Body of pancreas (tissue), 4 donors: ENCODE results near the gene RNF152. TPM values are rescaled to one million over a fixed set of nuclear protein-coding genes. Genes with fewer than 3 reads are reported as not detected.
A peak's percentile ranks its signal among the peaks of the same experiment; 100 is the strongest.

Source experiments
- ATAC-seq: fragments of 150-250 bp; one replicate; pipeline ENCODE4 v1.9.1; 2016
- DNase-seq, 4 donors: peaks; one replicate each; pipeline ENCODE4 v3.0.0-alpha.2; 2019
- H3K27ac ChIP-seq, 4 donors: fragments of 200-600 bp; sonication (generic); 1 replicate in 3 of 4; 2 replicates in 1 of 4; pipeline versions ENCODE4 v1.5.1 to v1.6.1; 2016 to 2019; ENCODE audit warnings: mild to moderate bottlenecking in 1 of 4, mixed read lengths in 1 of 4, moderate library complexity in 1 of 4
- H3K27me3 ChIP-seq, 2 donors: fragments of 200-600 bp; sonication (generic); one replicate each; pipeline ENCODE4 v1.6.0; 2016; ENCODE audit warnings: mild to moderate bottlenecking in 1 of 2
- H3K36me3 ChIP-seq, 2 donors: fragments of 200-600 bp; sonication (generic); replicated peaks in 1 of 2; 2 replicates each; pipeline ENCODE4 v1.5.1; 2016; ENCODE audit warnings: low read depth in 2 of 2; ENCODE audit not compliant: insufficient read depth in 1 of 2
- H3K4me1 ChIP-seq: fragments of 200-600 bp; sonication (generic); one replicate; pipeline ENCODE4 v1.6.0; 2016
- H3K4me3 ChIP-seq, 2 donors: fragments of 200-600 bp; sonication (generic); 1 replicate in 1 of 2; 2 replicates in 1 of 2; pipeline ENCODE4 v1.5.1; 2016 to 2019
- H3K9me3 ChIP-seq, 3 donors: fragments of 200-600 bp; sonication (generic); 1 replicate in 2 of 3; 2 replicates in 1 of 3; pipeline ENCODE4 v1.5.1; 2016
- POLR2A ChIP-seq, 3 donors: fragments of 450-650 bp; IDR thresholded peaks; one replicate each; pipeline ENCODE4 v1.6.1; 2016; ENCODE audit warnings: antibody characterized with exemption in 3 of 3, mild to moderate bottlenecking in 2 of 3
- WGBS, 2 donors: methylation state at CpG; one replicate each; pipeline ENCODE4 v1.1.5; 2017; 5-methylcytosine and 5-hydroxymethylcytosine counted together
- intact Hi-C: fragments of 100-400 bp; cut with DNase I; formaldehyde crosslinking; loops from one replicate; pipeline ENCODE4 v1.15.1; 2023
- total RNA-seq, 2 donors: library from RNA; depleted of rRNA; stranded (reverse); fragments of >200 nt; gene quantifications; one replicate each; pipeline ENCODE4 v1.1.0, GENCODE V29; 2016
- TF ChIP-seq, protein P1 (sequence below), 7 experiments: fragments of 450-650 bp in 4 of 7; fragments of 200-600 bp in 3 of 7; sonication (generic) in 3 of 7; IDR thresholded peaks; one replicate each; pipeline ENCODE4 v1.5.1; 2016 to 2019; ENCODE audit warnings: antibody characterized with exemption in 7 of 7

Gene RNF152
- total RNA-seq, 2 donors from 2014 or later, result 7.8 to 11.5 TPM

GRCh38 chr18:61870151-61870550 lies 22.7 kb downstream of the RNF152 start:
- H3K4me1 ChIP-seq, result no peaks in the 10 kb centered on the region
- H3K9me3 ChIP-seq, result no peaks in the 10 kb centered on the region
- TF ChIP-seq, protein P1, sequence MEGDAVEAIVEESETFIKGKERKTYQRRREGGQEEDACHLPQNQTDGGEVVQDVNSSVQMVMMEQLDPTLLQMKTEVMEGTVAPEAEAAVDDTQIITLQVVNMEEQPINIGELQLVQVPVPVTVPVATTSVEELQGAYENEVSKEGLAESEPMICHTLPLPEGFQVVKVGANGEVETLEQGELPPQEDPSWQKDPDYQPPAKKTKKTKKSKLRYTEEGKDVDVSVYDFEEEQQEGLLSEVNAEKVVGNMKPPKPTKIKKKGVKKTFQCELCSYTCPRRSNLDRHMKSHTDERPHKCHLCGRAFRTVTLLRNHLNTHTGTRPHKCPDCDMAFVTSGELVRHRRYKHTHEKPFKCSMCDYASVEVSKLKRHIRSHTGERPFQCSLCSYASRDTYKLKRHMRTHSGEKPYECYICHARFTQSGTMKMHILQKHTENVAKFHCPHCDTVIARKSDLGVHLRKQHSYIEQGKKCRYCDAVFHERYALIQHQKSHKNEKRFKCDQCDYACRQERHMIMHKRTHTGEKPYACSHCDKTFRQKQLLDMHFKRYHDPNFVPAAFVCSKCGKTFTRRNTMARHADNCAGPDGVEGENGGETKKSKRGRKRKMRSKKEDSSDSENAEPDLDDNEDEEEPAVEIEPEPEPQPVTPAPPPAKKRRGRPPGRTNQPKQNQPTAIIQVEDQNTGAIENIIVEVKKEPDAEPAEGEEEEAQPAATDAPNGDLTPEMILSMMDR (IDR thresholded peaks at IDR 0.05), result no peak
- TF ChIP-seq POLR2A (IDR thresholded peaks at IDR 0.05), result no peak
- DNase-seq, result no peak
- no peak overlapping the region for H3K4me3 ChIP-seq
- no peaks in the 10 kb centered on the region for H3K27me3 ChIP-seq
- no peaks in the 10 kb centered on the region for H3K36me3 ChIP-seq
- ATAC-seq, result peak; percentile 27
- H3K27ac ChIP-seq, result peak overlapping the region in 1 of 4 donors; percentile 13
- WGBS, 2 donors, result 68 to 72% methylated on average over 8 of the region's 8 CpGs
- intact Hi-C loops, result no loop called here

GRCh38 chr18:61869636-61870035 lies 23.2 kb downstream of the RNF152 start:
- Histone ChIP-seq H3K4me1 (no peaks in the 10 kb centered on the region), H3K36me3 (no peaks in the 10 kb centered on the region), H3K9me3 (no peaks in the 10 kb centered on the region), H3K27ac (no peak overlapping the region), H3K27me3 (no peaks in the 10 kb centered on the region), H3K4me3 (no peak overlapping the region)
- intact Hi-C loops, result no loop called here
- ATAC-seq, result no peak
- TF ChIP-seq, protein P1 (IDR thresholded peaks at IDR 0.05), result no peak
- TF ChIP-seq POLR2A (IDR thresholded peaks at IDR 0.05), result no peak
- WGBS, 2 donors, result 59% methylated on average over 4 of the region's 4 CpGs
- no peak for DNase-seq

- Histone ChIP-seq H3K36me3 (no peaks in the 10 kb centered on the region), H3K9me3 (no peaks in the 10 kb centered on the region), H3K4me3 (no peak overlapping the region), H3K4me1 (no peaks in the 10 kb centered on the region), H3K27ac (no peak overlapping the region), H3K27me3 (no peaks in the 10 kb centered on the region)
- no peak for ATAC-seq
- intact Hi-C loops, result no loop called here
- TF ChIP-seq, protein P1 (IDR thresholded peaks at IDR 0.05), result no peak
- no peak for TF ChIP-seq POLR2A (IDR thresholded peaks at IDR 0.05)
- 50 to 53% methylated on average over 3 of the region's 3 CpGs for WGBS, 2 donors
- no peak for DNase-seq
Measured at GRCh38 chr18:61865466-61866175, 27.2 kb downstream of the RNF152 start.

DNA sequence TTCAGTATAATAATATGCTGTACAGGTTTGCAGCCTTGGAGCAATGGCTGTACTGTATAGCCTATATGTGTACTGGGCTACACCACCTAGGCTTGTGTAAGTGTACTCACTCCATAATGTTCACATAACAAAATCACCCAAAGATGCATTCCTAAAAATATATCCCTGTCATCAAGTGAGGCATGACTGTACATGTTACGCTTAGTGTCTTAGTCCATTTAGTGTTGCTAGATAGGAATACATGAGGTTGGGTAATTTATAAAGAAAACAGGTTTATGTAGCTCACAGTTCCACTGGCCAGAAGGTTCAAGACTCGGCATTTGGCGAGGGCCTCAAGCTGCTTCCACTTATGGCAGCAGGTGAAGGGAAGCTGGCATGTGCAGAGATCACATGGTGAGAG lies 31.4 kb downstream of the RNF152 start:
- Histone ChIP-seq H3K27me3 (no peaks in the 10 kb centered on the region), H3K36me3 (no peaks in the 10 kb centered on the region), H3K27ac (no peak overlapping the region), H3K4me1 (no peaks in the 10 kb centered on the region), H3K9me3 (no peaks in the 10 kb centered on the region), H3K4me3 (no peak overlapping the region)
- TF ChIP-seq, protein P1 (IDR thresholded peaks at IDR 0.05), result no peak
- no peak for TF ChIP-seq POLR2A (IDR thresholded peaks at IDR 0.05)
- no peak for DNase-seq
- no peak for ATAC-seq
- intact Hi-C loops, result no loop called here
- 93 to 94% methylated on average over 3 of the region's 3 CpGs for WGBS, 2 donors

- no peak overlapping the region for H3K4me3 ChIP-seq
- no peak for TF ChIP-seq POLR2A (IDR thresholded peaks at IDR 0.05)
- TF ChIP-seq, protein P1 (IDR thresholded peaks at IDR 0.05), result no peak
- intact Hi-C loops, result no loop called here
- no peak overlapping the region for H3K27ac ChIP-seq
- no peaks in the 10 kb centered on the region for H3K36me3 ChIP-seq
- no peak for DNase-seq
- no peaks in the 10 kb centered on the region for H3K4me1 ChIP-seq
- no peaks in the 10 kb centered on the region for H3K27me3 ChIP-seq
- no peaks in the 10 kb centered on the region for H3K9me3 ChIP-seq
- WGBS, 2 donors, result 83 to 84% methylated on average over 6 of the region's 6 CpGs
- ATAC-seq, result no peak
Measured at GRCh38 chr18:61860302-61860701, 32.5 kb downstream of the RNF152 start.
